ENCODE data around the gene KLHDC10.

DNA sequence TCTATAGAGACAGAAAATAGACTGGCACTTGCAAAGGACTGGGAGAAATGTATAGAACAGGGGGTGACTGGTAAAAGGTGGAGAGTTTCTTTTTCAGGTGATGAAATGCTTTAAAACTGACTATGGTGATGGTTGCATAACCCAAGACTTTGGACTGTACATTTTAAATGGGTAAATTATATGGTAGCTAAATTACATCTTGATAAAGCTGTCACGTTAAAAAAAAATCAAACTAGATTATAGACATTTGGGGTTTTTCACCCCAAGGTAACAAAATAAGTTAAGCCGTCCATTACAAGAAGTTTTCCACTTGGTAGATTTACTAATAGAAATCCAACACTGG lies 110.9 kb downstream of the KLHDC10 start:
- TF ChIP-seq EZH2 (IDR thresholded peaks at IDR 0.05) (no peak), EZH2phosphoT487 (IDR thresholded peaks at IDR 0.05) (no peak)
- TF ChIP-seq, protein P1, sequence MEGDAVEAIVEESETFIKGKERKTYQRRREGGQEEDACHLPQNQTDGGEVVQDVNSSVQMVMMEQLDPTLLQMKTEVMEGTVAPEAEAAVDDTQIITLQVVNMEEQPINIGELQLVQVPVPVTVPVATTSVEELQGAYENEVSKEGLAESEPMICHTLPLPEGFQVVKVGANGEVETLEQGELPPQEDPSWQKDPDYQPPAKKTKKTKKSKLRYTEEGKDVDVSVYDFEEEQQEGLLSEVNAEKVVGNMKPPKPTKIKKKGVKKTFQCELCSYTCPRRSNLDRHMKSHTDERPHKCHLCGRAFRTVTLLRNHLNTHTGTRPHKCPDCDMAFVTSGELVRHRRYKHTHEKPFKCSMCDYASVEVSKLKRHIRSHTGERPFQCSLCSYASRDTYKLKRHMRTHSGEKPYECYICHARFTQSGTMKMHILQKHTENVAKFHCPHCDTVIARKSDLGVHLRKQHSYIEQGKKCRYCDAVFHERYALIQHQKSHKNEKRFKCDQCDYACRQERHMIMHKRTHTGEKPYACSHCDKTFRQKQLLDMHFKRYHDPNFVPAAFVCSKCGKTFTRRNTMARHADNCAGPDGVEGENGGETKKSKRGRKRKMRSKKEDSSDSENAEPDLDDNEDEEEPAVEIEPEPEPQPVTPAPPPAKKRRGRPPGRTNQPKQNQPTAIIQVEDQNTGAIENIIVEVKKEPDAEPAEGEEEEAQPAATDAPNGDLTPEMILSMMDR (IDR thresholded peaks at IDR 0.05) = no peak
